ENCODE measurements around the gene PDZD2.

Gene PDZD2

DNA sequence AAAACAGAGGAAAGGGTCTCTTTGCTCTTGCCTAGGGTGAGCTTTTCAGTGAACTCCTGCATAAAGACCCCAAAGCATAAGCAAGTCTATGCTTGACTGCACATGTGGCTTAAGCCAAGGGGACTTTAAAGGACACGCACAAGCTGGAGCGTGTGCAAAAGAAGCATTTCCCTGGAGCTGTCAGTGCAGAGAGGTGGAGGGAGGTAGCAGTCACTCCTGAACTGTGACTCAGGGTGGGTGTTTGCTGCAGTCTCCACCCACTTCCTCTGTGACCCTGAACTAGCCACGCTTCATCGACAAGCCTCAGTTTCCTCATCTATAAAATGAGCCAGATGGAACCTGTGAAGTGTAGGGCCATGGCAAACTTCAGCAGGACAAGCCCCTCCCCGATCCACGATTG lies 72.4 kb downstream of the PDZD2 start:
- Histone ChIP-seq H2AFZ (ENCODE audit: low read depth, low read length) (no peak overlapping the region), H4K20me1 (ENCODE audit: insufficient read depth, low read length) (no peaks in the 10 kb centered on the region), H3K4me3 (ENCODE audit: low read length) (no peak overlapping the region), H3K36me3 (replicated peaks; ENCODE audit: low read depth, low read length) (no peaks in the 10 kb centered on the region), H3K4me1 (ENCODE audit: low read length) (no peaks in the 10 kb centered on the region), H3K4me2 (ENCODE audit: low read length) (no peak overlapping the region), H3K79me2 (ENCODE audit: low read length) (no peaks in the 10 kb centered on the region), H3K9ac (ENCODE audit: low read length) (no peak overlapping the region), H3K27me3 (ENCODE audit: low read depth, low read length) (no peaks in the 10 kb centered on the region), H3K27ac (ENCODE audit: low read length) (no peak overlapping the region), H3K9me3 (ENCODE audit: insufficient read depth, low read length) (no peaks in the 10 kb centered on the region)
- no peak for TF ChIP-seq EZH2phosphoT487 (IDR thresholded peaks at IDR 0.05; ENCODE audit: low read depth)
- TF ChIP-seq, protein P1, sequence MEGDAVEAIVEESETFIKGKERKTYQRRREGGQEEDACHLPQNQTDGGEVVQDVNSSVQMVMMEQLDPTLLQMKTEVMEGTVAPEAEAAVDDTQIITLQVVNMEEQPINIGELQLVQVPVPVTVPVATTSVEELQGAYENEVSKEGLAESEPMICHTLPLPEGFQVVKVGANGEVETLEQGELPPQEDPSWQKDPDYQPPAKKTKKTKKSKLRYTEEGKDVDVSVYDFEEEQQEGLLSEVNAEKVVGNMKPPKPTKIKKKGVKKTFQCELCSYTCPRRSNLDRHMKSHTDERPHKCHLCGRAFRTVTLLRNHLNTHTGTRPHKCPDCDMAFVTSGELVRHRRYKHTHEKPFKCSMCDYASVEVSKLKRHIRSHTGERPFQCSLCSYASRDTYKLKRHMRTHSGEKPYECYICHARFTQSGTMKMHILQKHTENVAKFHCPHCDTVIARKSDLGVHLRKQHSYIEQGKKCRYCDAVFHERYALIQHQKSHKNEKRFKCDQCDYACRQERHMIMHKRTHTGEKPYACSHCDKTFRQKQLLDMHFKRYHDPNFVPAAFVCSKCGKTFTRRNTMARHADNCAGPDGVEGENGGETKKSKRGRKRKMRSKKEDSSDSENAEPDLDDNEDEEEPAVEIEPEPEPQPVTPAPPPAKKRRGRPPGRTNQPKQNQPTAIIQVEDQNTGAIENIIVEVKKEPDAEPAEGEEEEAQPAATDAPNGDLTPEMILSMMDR (IDR thresholded peaks at IDR 0.05; ENCODE audit: low read depth, low read length), result no peak

DNA sequence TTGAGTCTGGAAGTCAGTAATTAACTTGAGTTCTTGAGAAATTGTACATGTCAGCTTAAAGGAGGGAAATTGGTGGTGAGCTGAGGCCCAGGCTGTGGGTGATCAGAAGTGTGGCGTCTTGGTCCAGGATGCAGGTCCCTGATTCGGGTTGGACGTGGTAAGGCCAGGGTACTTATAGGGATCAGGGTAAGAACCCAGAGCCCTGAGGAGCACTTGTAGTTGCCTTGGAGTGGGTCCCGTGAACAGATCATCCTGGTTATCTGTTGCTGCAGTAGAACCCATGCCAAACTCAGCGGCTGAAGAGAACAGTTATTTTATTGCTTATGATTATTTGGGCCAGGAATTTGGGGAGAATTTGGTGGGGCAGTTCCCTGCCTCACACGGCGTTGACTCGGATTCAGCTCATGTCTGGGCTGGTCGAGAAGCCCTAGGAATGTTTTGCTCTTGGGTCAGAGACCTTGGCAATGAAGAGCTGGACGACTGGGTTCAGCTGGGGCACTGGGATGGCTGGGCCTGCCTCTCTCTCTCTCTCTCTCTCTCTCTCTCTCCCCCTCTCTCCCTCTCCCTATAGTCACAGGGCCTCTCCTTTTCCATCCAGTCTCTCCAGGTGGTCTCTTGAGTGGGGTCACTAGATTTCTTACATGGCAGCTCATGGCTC lies 73.1 kb downstream of the PDZD2 start:
- no peak overlapping the region for H3K4me3 ChIP-seq (ENCODE audit: low read length)
- no peak overlapping the region for H2AFZ ChIP-seq (ENCODE audit: low read depth, low read length)
- no peaks in the 10 kb centered on the region for H4K20me1 ChIP-seq (ENCODE audit: insufficient read depth, low read length)
- H3K27ac ChIP-seq (ENCODE audit: low read length), result no peak overlapping the region
- no peaks in the 10 kb centered on the region for H3K36me3 ChIP-seq (replicated peaks; ENCODE audit: low read depth, low read length)
- no peak for TF ChIP-seq EZH2phosphoT487 (IDR thresholded peaks at IDR 0.05; ENCODE audit: low read depth)
- TF ChIP-seq, protein P1 (IDR thresholded peaks at IDR 0.05; ENCODE audit: low read depth, low read length), result no peak
- H3K27me3 ChIP-seq (ENCODE audit: low read depth, low read length), result no peaks in the 10 kb centered on the region
- no peak overlapping the region for H3K4me2 ChIP-seq (ENCODE audit: low read length)
- H3K9me3 ChIP-seq (ENCODE audit: insufficient read depth, low read length), result no peaks in the 10 kb centered on the region
- H3K4me1 ChIP-seq (ENCODE audit: low read length), result no peaks in the 10 kb centered on the region
- no peak overlapping the region for H3K9ac ChIP-seq (ENCODE audit: low read length)
- no peaks in the 10 kb centered on the region for H3K79me2 ChIP-seq (ENCODE audit: low read length)

DNA sequence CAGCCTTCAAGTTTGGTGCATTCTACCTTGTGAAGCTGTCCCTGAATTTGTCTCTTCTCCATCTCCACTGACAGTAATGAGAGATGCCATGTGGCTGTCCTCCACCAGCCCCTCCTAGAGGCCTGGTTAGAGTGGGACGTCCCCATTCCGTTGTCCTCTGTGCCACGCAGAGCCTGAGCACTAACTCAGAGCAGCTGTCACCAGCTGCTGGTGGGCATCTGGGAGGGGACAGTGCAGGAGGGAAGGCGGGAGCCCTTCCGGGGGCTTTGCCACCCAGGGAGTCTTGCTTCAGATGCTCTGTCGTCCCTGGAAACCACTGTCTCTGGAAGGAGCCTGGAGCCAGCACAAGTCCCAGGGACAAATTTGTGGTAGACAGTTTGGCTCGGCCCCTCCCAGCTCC lies 78.6 kb downstream of the PDZD2 start:
- Histone ChIP-seq H3K9me3 (ENCODE audit: insufficient read depth, low read length) (no peaks in the 10 kb centered on the region), H3K4me1 (ENCODE audit: low read length) (no peaks in the 10 kb centered on the region), H3K79me2 (ENCODE audit: low read length) (no peaks in the 10 kb centered on the region), H3K27me3 (ENCODE audit: low read depth, low read length) (no peaks in the 10 kb centered on the region), H3K36me3 (replicated peaks; ENCODE audit: low read depth, low read length) (no peaks in the 10 kb centered on the region), H3K9ac (ENCODE audit: low read length) (no peak overlapping the region), H3K4me2 (ENCODE audit: low read length) (no peak overlapping the region), H4K20me1 (ENCODE audit: insufficient read depth, low read length) (no peaks in the 10 kb centered on the region), H3K27ac (ENCODE audit: low read length) (no peak overlapping the region), H3K4me3 (ENCODE audit: low read length) (no peak overlapping the region), H2AFZ (ENCODE audit: low read depth, low read length) (no peak overlapping the region)
- TF ChIP-seq, protein P1 (IDR thresholded peaks at IDR 0.05; ENCODE audit: low read depth, low read length), result no peak
- TF ChIP-seq EZH2phosphoT487 (IDR thresholded peaks at IDR 0.05; ENCODE audit: low read depth), result no peak

DNA sequence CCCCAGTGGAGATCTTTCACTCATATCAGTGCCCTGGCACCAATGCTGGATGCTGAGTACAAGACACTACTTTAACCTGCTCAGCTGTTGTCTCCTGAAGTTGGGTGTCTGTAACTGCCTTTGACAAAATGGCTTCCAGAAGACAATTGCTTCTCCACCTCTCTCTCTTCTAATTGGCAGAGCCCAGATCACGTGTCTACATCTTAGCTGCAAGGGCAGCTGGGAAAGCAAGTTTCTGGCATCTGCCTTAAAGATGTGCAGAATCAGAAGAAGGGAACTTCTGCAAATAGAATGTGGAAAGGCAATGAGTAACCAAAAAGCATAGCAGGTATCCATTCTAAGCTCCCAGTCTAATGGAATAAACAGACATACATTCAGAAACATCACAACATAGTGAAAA lies 81.1 kb downstream of the PDZD2 start:
- Histone ChIP-seq H2AFZ (ENCODE audit: low read depth, low read length) (no peak overlapping the region), H3K4me1 (ENCODE audit: low read length) (no peaks in the 10 kb centered on the region)
- no peak for TF ChIP-seq EZH2phosphoT487 (IDR thresholded peaks at IDR 0.05; ENCODE audit: low read depth)

More for the DNA sequence above, 81.1 kb downstream of the PDZD2 start:
- H3K9me3 ChIP-seq (ENCODE audit: insufficient read depth, low read length), result no peaks in the 10 kb centered on the region
- no peak overlapping the region for H3K4me3 ChIP-seq (ENCODE audit: low read length)
- H3K79me2 ChIP-seq (ENCODE audit: low read length), result no peaks in the 10 kb centered on the region
- H3K36me3 ChIP-seq (replicated peaks; ENCODE audit: low read depth, low read length), result no peaks in the 10 kb centered on the region
- H3K27ac ChIP-seq (ENCODE audit: low read length), result no peak overlapping the region
- no peaks in the 10 kb centered on the region for H4K20me1 ChIP-seq (ENCODE audit: insufficient read depth, low read length)
- no peaks in the 10 kb centered on the region for H3K27me3 ChIP-seq (ENCODE audit: low read depth, low read length)
- no peak overlapping the region for H3K4me2 ChIP-seq (ENCODE audit: low read length)
- H3K9ac ChIP-seq (ENCODE audit: low read length), result no peak overlapping the region

All from OCI-LY3 (cell line).